Thoracic aorta endothelial cell (primary cell): ENCODE data around the gene PM20D2. TPM values are rescaled to one million over a fixed set of nuclear protein-coding genes. Genes with fewer than 3 reads are reported as not detected.

Experiments
- total RNA-seq: library from RNA; depleted of rRNA; stranded (reverse); fragments of >200 nt; gene quantifications from 2 replicates; pipeline ENCODE4 v1.2.3, GENCODE V29; 2012

The PM20D2 gene
- 20.7 and 22.7 TPM in 2 replicates for total RNA-seq

GRCh38 chr6:89145956-89146717 lies at the start of gene PM20D2:
TSS of gene PM20D2 (plus strand) at chr6:89146055. CDS start at chr6:89146145, 90 bp downstream.

GRCh38 chr6:89117211-89118108 lies 28.4 kb upstream of the PM20D2 start, which contains the start of gene SRSF12:
TSS of gene SRSF12 (minus strand) at chr6:89118071. CDS start at chr6:89117887, 184 bp downstream.

Other genes starting within 250 kb of the PM20D2 start
- gene RNGTT, start 182.4 kb upstream of the PM20D2 start, total RNA-seq: 36.3 and 39.8 TPM in 2 replicates
- gene PNRC1, start 65.3 kb upstream of the PM20D2 start, total RNA-seq: 92.8 and 97.1 TPM in 2 replicates
- under 0.01 and 0.36 TPM in 2 replicates for gene SRSF12, start 28.0 kb upstream of the PM20D2 start, total RNA-seq
- not detected in 2 replicates for gene GABRR1, start 71.3 kb downstream of the PM20D2 start, total RNA-seq
- gene GABRR2, start 169.2 kb downstream of the PM20D2 start, total RNA-seq: 0.27 and 0.86 TPM in 2 replicates
- gene UBE2J1, start 206.7 kb downstream of the PM20D2 start, total RNA-seq: 97.1 and 114 TPM in 2 replicates